ENCODE results near the gene CLEC16A.

Gene CLEC16A

GRCh38 chr16:11085916-11086315 is 141.6 kb downstream of the CLEC16A start:
- H3K4me3 ChIP-seq (replicated peaks; ENCODE audit: low read depth, low read length) = no peak overlapping the region
- DNase-seq (ENCODE audit: low read depth) = no peak
- no peak for TF ChIP-seq CTCF (IDR thresholded peaks at IDR 0.05; ENCODE audit: low read length, missing control alignments)

GRCh38 chr16:11087691-11088073 is 143.3 kb downstream of the CLEC16A start:
- TF ChIP-seq CTCF (IDR thresholded peaks at IDR 0.05; ENCODE audit: low read length, missing control alignments) = no peak
- no peak for DNase-seq (ENCODE audit: low read depth)
- no peak overlapping the region for H3K4me3 ChIP-seq (replicated peaks; ENCODE audit: low read depth, low read length)

GRCh38 chr16:11088074-11088730 is 143.8 kb downstream of the CLEC16A start:
- DNase-seq (ENCODE audit: low read depth) = no peak

GRCh38 chr16:11088831-11089230 is 144.5 kb downstream of the CLEC16A start:
- no peak for TF ChIP-seq CTCF (IDR thresholded peaks at IDR 0.05; ENCODE audit: low read length, missing control alignments)
- no peak overlapping the region for H3K4me3 ChIP-seq (replicated peaks; ENCODE audit: low read depth, low read length)
- no peak for DNase-seq (ENCODE audit: low read depth)

More at GRCh38 chr16:11088074-11088730, 143.8 kb downstream of the CLEC16A start:
- no peak for TF ChIP-seq CTCF (IDR thresholded peaks at IDR 0.05; ENCODE audit: low read length, missing control alignments)
- H3K4me3 ChIP-seq (replicated peaks; ENCODE audit: low read depth, low read length) = no peak overlapping the region

GRCh38 chr16:11089504-11090124 is 145.2 kb downstream of the CLEC16A start:
- H3K4me3 ChIP-seq (replicated peaks; ENCODE audit: low read depth, low read length) = no peak overlapping the region
- no peak for TF ChIP-seq CTCF (IDR thresholded peaks at IDR 0.05; ENCODE audit: low read length, missing control alignments)
- DNase-seq (ENCODE audit: low read depth) = peak; percentile 49

- no peak for DNase-seq (ENCODE audit: low read depth)
- no peak for TF ChIP-seq CTCF (IDR thresholded peaks at IDR 0.05; ENCODE audit: low read length, missing control alignments)
- H3K4me3 ChIP-seq (replicated peaks; ENCODE audit: low read depth, low read length) = no peak overlapping the region
Measured at GRCh38 chr16:11090232-11090631, 145.9 kb downstream of the CLEC16A start.

Data from fibroblast of pulmonary artery (primary cell).